Stimulated activated naive B cell treated with anti-CD40 and anti-IgM and Interleukin-4, amounts not matched to agents 10 μg/mL and 1 μg/mL and 100 μg/mL, for 72 hours (primary cell): Measurements from ENCODE around the gene WWP2.

Experiments
- ATAC-seq, 2 donors: fragments of 150-1000 bp; cut with Tn5 transposase; replicated peaks; 2 replicates each; pipeline ENCODE4 v1.10.0; 2021; ENCODE audit warnings: moderate library complexity in 1 of 2
- DNase-seq: peaks from one replicate; pipeline ENCODE4 v3.0.0; 2021
- H3K27ac Mint-ChIP-seq: one replicate; pipeline ENCODE4 v1.8.0; 2022; ENCODE audit warnings: mild to moderate bottlenecking, mixed read lengths
- H3K27me3 Mint-ChIP-seq, 2 donors: one replicate each; pipeline ENCODE4 v1.8.0; 2022; ENCODE audit warnings: mixed read lengths in 2 of 2
- H3K36me3 Mint-ChIP-seq, 2 donors: one replicate each; pipeline ENCODE4 v1.8.0; 2022; ENCODE audit warnings: mixed read lengths in 2 of 2, mild to moderate bottlenecking in 1 of 2
- H3K4me1 Mint-ChIP-seq, 2 donors: one replicate each; pipeline ENCODE4 v1.8.0; 2022; ENCODE audit warnings: mixed read lengths in 2 of 2, mild to moderate bottlenecking in 1 of 2
- H3K4me3 Mint-ChIP-seq, 2 donors: one replicate each; pipeline ENCODE4 v1.8.0; 2022; ENCODE audit warnings: mild to moderate bottlenecking in 2 of 2, mixed read lengths in 2 of 2, moderate library complexity in 1 of 2
- H3K9me3 Mint-ChIP-seq, 2 donors: one replicate each; pipeline ENCODE4 v1.8.0; 2022; ENCODE audit warnings: mixed read lengths in 2 of 2, mild to moderate bottlenecking in 1 of 2

WWP2 gene

GRCh38 chr16:69858191-69859104 lies 96.3 kb downstream of the WWP2 start:
- peak overlapping the region; percentile 69 for H3K27ac Mint-ChIP-seq
- ATAC-seq: no peak
- peaks cover 38 to 51% of the 10 kb centered on the region in 2 donors for H3K36me3 Mint-ChIP-seq

GRCh38 chr16:69859105-69859989 lies 97.2 kb downstream of the WWP2 start:
- no peaks in the 10 kb centered on the region for H3K9me3 Mint-ChIP-seq
- H3K4me1 Mint-ChIP-seq: peaks cover 7 to 26% of the 10 kb centered on the region in 2 donors
- ATAC-seq (no peak), DNase-seq (peak; percentile 3)
- no peaks in the 10 kb centered on the region for H3K27me3 Mint-ChIP-seq
- no peak overlapping the region for H3K27ac Mint-ChIP-seq
- H3K36me3 Mint-ChIP-seq: peaks cover 32 to 46% of the 10 kb centered on the region in 2 donors
- no peak overlapping the region for H3K4me3 Mint-ChIP-seq

More at GRCh38 chr16:69858191-69859104, 96.3 kb downstream of the WWP2 start:
- Mint-ChIP-seq H3K4me3 (no peak overlapping the region), H3K4me1 (peaks cover 6 to 26% of the 10 kb centered on the region in 2 donors), H3K27me3 (no peaks in the 10 kb centered on the region), H3K9me3 (no peaks in the 10 kb centered on the region)
- no peak for DNase-seq

GRCh38 chr16:69860233-69861231 lies 98.4 kb downstream of the WWP2 start:
- Mint-ChIP-seq H3K4me1 (peaks cover 6 to 27% of the 10 kb centered on the region in 2 donors), H3K4me3 (no peak overlapping the region), H3K36me3 (peaks cover 31 to 45% of the 10 kb centered on the region in 2 donors), H3K27ac (peak overlapping the region; percentile 53), H3K27me3 (no peaks in the 10 kb centered on the region), H3K9me3 (no peaks in the 10 kb centered on the region)
- DNase-seq (no peak), ATAC-seq (no peak)

GRCh38 chr16:69861292-69862030 lies 99.3 kb downstream of the WWP2 start:
- H3K36me3 Mint-ChIP-seq: peaks cover 32 to 44% of the 10 kb centered on the region in 2 donors
- no peaks in the 10 kb centered on the region for H3K9me3 Mint-ChIP-seq
- no peaks in the 10 kb centered on the region for H3K27me3 Mint-ChIP-seq
- no peak overlapping the region for H3K4me3 Mint-ChIP-seq
- peak overlapping the region; percentile 60 for H3K27ac Mint-ChIP-seq
- peaks cover 5 to 29% of the 10 kb centered on the region in 2 donors for H3K4me1 Mint-ChIP-seq
- no peak for ATAC-seq
- DNase-seq: no peak

- H3K9me3 Mint-ChIP-seq: no peaks in the 10 kb centered on the region
Observed at GRCh38 chr16:69863401-69864281, 101.5 kb downstream of the WWP2 start.

GRCh38 chr16:69865701-69866100 lies 103.6 kb downstream of the WWP2 start:
- H3K36me3 Mint-ChIP-seq: peaks cover 19 to 41% of the 10 kb centered on the region in 2 donors
- H3K27ac Mint-ChIP-seq: no peak overlapping the region
- H3K4me3 Mint-ChIP-seq: no peak overlapping the region
- H3K9me3 Mint-ChIP-seq: no peaks in the 10 kb centered on the region
- no peaks in the 10 kb centered on the region for H3K27me3 Mint-ChIP-seq
- peaks cover 4 to 22% of the 10 kb centered on the region in 2 donors for H3K4me1 Mint-ChIP-seq
- ATAC-seq: no peak
- no peak for DNase-seq

More at GRCh38 chr16:69863401-69864281, 101.5 kb downstream of the WWP2 start:
- Mint-ChIP-seq H3K27ac (no peak overlapping the region), H3K27me3 (no peaks in the 10 kb centered on the region), H3K36me3 (peaks cover 22 to 42% of the 10 kb centered on the region in 2 donors), H3K4me3 (no peak overlapping the region), H3K4me1 (peaks cover 5 to 23% of the 10 kb centered on the region in 2 donors)
- DNase-seq: no peak
- no peak for ATAC-seq

GRCh38 chr16:69867784-69868560 lies 105.8 kb downstream of the WWP2 start:
- Mint-ChIP-seq H3K4me3 (no peak overlapping the region), H3K27me3 (no peaks in the 10 kb centered on the region), H3K4me1 (peaks cover 2 to 10% of the 10 kb centered on the region in 2 donors), H3K9me3 (no peaks in the 10 kb centered on the region), H3K36me3 (peaks cover 33 to 45% of the 10 kb centered on the region in 2 donors), H3K27ac (peak overlapping the region; percentile 31)
- DNase-seq (no peak), ATAC-seq (no peak)

- Mint-ChIP-seq H3K9me3 (no peaks in the 10 kb centered on the region), H3K36me3 (peaks cover 36 to 56% of the 10 kb centered on the region in 2 donors), H3K4me1 (peaks cover 0 to 5% of the 10 kb centered on the region in 2 donors), H3K4me3 (no peak overlapping the region), H3K27me3 (no peaks in the 10 kb centered on the region), H3K27ac (no peak overlapping the region)
- no peak for ATAC-seq
- DNase-seq: no peak
Observed at GRCh38 chr16:69870761-69871160, 108.6 kb downstream of the WWP2 start.

GRCh38 chr16:69871708-69872107 lies 109.6 kb downstream of the WWP2 start:
- Mint-ChIP-seq H3K9me3 (no peaks in the 10 kb centered on the region), H3K27ac (no peak overlapping the region), H3K27me3 (no peaks in the 10 kb centered on the region), H3K4me1 (no peaks in the 10 kb centered on the region), H3K4me3 (no peak overlapping the region), H3K36me3 (peaks cover 38 to 60% of the 10 kb centered on the region in 2 donors)
- no peak for DNase-seq
- no peak for ATAC-seq

- H3K27me3 Mint-ChIP-seq: no peaks in the 10 kb centered on the region
- DNase-seq (no peak), ATAC-seq (no peak)
- H3K9me3 Mint-ChIP-seq: no peaks in the 10 kb centered on the region
- H3K27ac Mint-ChIP-seq: no peak overlapping the region
- H3K4me3 Mint-ChIP-seq: no peak overlapping the region
- peaks cover 46 to 64% of the 10 kb centered on the region in 2 donors for H3K36me3 Mint-ChIP-seq
- no peaks in the 10 kb centered on the region for H3K4me1 Mint-ChIP-seq
Observed at GRCh38 chr16:69872888-69873287, 110.8 kb downstream of the WWP2 start.

- ATAC-seq: no peak
- Mint-ChIP-seq H3K27me3 (no peaks in the 10 kb centered on the region), H3K9me3 (no peaks in the 10 kb centered on the region), H3K36me3 (peaks cover 51 to 67% of the 10 kb centered on the region in 2 donors), H3K27ac (no peak overlapping the region), H3K4me1 (no peaks in the 10 kb centered on the region), H3K4me3 (no peak overlapping the region)
- no peak for DNase-seq
Observed at GRCh38 chr16:69873783-69874182, 111.7 kb downstream of the WWP2 start.

- Mint-ChIP-seq H3K4me1 (no peaks in the 10 kb centered on the region), H3K4me3 (no peak overlapping the region), H3K27ac (no peak overlapping the region), H3K36me3 (peaks cover 53 to 70% of the 10 kb centered on the region in 2 donors), H3K27me3 (no peaks in the 10 kb centered on the region), H3K9me3 (peaks cover 0 to 1% of the 10 kb centered on the region in 2 donors)
- no peak for ATAC-seq
- DNase-seq: no peak
Observed at GRCh38 chr16:69874271-69874670, 112.1 kb downstream of the WWP2 start.
